ENCODE measurements around the gene GALNT7.

- TF ChIP-seq ZSCAN18 (tag by site-specific recombination; IDR thresholded peaks at IDR 0.05) = no peak
- TF ChIP-seq CTCF (tag by site-specific recombination; IDR thresholded peaks at IDR 0.05) = no peak
- TF ChIP-seq ZNF239 (tag by site-specific recombination; IDR thresholded peaks at IDR 0.05) = no peak
- TF ChIP-seq ZBTB10 (tag by site-specific recombination; IDR thresholded peaks at IDR 0.05) = no peak
Measured at GRCh38 chr4:173176010-173176409, 7.4 kb downstream of the GALNT7 start.
